SK-MEL-5 (cell line): ENCODE measurements around the gene VPS4A. TPM values are rescaled to one million over a fixed set of nuclear protein-coding genes. Genes with fewer than 3 reads are reported as not detected.

Experiments
- DNase-seq: peaks from one replicate; pipeline ENCODE4 v3.0.0-alpha.2; 2016; ENCODE audit warnings: low read depth, low spot score
- in situ Hi-C: cut with HindIII; loops from 2 replicates; pipeline ENCODE4 v1.10.0; 2016; ENCODE audit warnings: low sequenced_read_pairs, high pct_unique_total_duplicates, low pct_unique_long_range_greater_than_20kb
- total RNA-seq: library from RNA; depleted of rRNA; stranded (reverse); fragments of >200 nt; shearing (Covaris generic); gene quantifications from 2 replicates; pipeline ENCODE4 v1.2.3, GENCODE V29; 2014

VPS4A gene
- total RNA-seq, 1 experiment from 2014 or later: 19.5 TPM

GRCh38 chr16:69321080-69321479 is 9.9 kb downstream of the VPS4A start:
- in situ Hi-C loops: no loop called here
- no peak for DNase-seq

- in situ Hi-C loops: no loop called here
- DNase-seq: no peak
Measured at GRCh38 chr16:69322343-69322742, 11.2 kb downstream of the VPS4A start.

GRCh38 chr16:69323415-69323814 is 12.3 kb downstream of the VPS4A start:
- in situ Hi-C loops: no loop called here
- no peak for DNase-seq

GRCh38 chr16:69324013-69324531 is 12.9 kb downstream of the VPS4A start:
- no peak for DNase-seq
- in situ Hi-C loops: no loop called here

- DNase-seq: no peak
- in situ Hi-C loops: no loop called here
Measured at GRCh38 chr16:69324585-69325253, 13.6 kb downstream of the VPS4A start.

GRCh38 chr16:69325784-69326171 is 14.6 kb downstream of the VPS4A start:
- in situ Hi-C loops: no loop called here

GRCh38 chr16:69326172-69326873 is 15.2 kb downstream of the VPS4A start:
- in situ Hi-C loops: no loop called here
- DNase-seq: no peak

More at GRCh38 chr16:69325784-69326171, 14.6 kb downstream of the VPS4A start:
- no peak for DNase-seq

GRCh38 chr16:69327585-69328310 is 16.6 kb downstream of the VPS4A start:
- no peak for DNase-seq
- in situ Hi-C loops: no loop called here

- in situ Hi-C loops: no loop called here
- DNase-seq: no peak
Measured at GRCh38 chr16:69328854-69329316, 17.7 kb downstream of the VPS4A start.

GRCh38 chr16:69329369-69330285 is 18.5 kb downstream of the VPS4A start:
- in situ Hi-C loops: no loop called here
- no peak for DNase-seq

- in situ Hi-C loops: no loop called here
- peak; percentile 89 for DNase-seq
Measured at GRCh38 chr16:69330286-69331109, 19.3 kb downstream of the VPS4A start, which contains the start of gene PDF. Gene PDF, minus strand, starts transcription at chr16:69330588. Its CDS starts 18 bp downstream, at chr16:69330570.

- in situ Hi-C loops: no loop called here
- no peak for DNase-seq
Measured at GRCh38 chr16:69334696-69335095, 23.5 kb downstream of the VPS4A start.

GRCh38 chr16:69338557-69339288 is 27.6 kb downstream of the VPS4A start:
- in situ Hi-C loops: no loop called here
- DNase-seq: no peak

- in situ Hi-C loops: no loop called here
- DNase-seq: peak; percentile 98
Measured at GRCh38 chr16:69339289-69340094, 28.3 kb downstream of the VPS4A start, which contains the start of the genes COG8 and NIP7. Gene COG8, minus strand, starts transcription at chr16:69339564. Its CDS starts 12 bp downstream, at chr16:69339552. Gene NIP7, plus strand, starts transcription at chr16:69339772. Its CDS starts 58 bp downstream, at chr16:69339830.

GRCh38 chr16:69340095-69340644 is 29.0 kb downstream of the VPS4A start:
- in situ Hi-C loops: no loop called here
- no peak for DNase-seq
